CD14-positive monocyte (primary cell): ENCODE results near the gene ZNF324. TPM values are rescaled to one million over a fixed set of nuclear protein-coding genes. Genes with fewer than 3 reads are reported as not detected.

Experiments used
- DNase-seq, 3 donors: peaks; one replicate each; pipeline ENCODE4 v3.0.0-alpha.2; 2011 to 2022
- H2AFZ ChIP-seq: 2 replicates; pipeline ENCODE4 v1.6.0; 2012; ENCODE audit warnings: mild to moderate bottlenecking, low read depth, low read length, inconsistent platforms; ENCODE audit not compliant: insufficient read depth, poor library complexity, severe bottlenecking
- H3K27ac ChIP-seq, 2 donors: 1 replicate in 1 of 2; 2 replicates in 1 of 2; pipeline ENCODE4 v1.5.1; 2012 to 2013; ENCODE audit warnings: low read length in 2 of 2, control low read depth in 1 of 2, inconsistent platforms in 1 of 2, low read depth in 1 of 2, mild to moderate bottlenecking in 1 of 2
- H3K27me3 ChIP-seq, 2 donors: one replicate each; pipeline versions ENCODE4 v1.6.0 to v1.6.1; 2011 to 2013; ENCODE audit warnings: low read length in 2 of 2; ENCODE audit not compliant: control insufficient read depth in 2 of 2, insufficient read depth in 2 of 2
- H3K36me3 ChIP-seq, 2 donors: replicated peaks in 1 of 2; 1 replicate in 1 of 2; 2 replicates in 1 of 2; pipeline versions ENCODE4 v1.5.1 to v1.6.1; 2012 to 2013; ENCODE audit warnings: low read length in 2 of 2, control low read depth in 1 of 2, inconsistent platforms in 1 of 2, mild to moderate bottlenecking in 1 of 2; ENCODE audit not compliant: insufficient read depth in 2 of 2, control insufficient read depth in 1 of 2
- H3K4me1 ChIP-seq, 2 donors: 1 replicate in 1 of 2; 2 replicates in 1 of 2; pipeline versions ENCODE4 v1.5.1 to v1.6.1; 2012 to 2013; ENCODE audit warnings: low read length in 2 of 2, control low read depth in 1 of 2, inconsistent platforms in 1 of 2, mild to moderate bottlenecking in 1 of 2, moderate library complexity in 1 of 2; ENCODE audit not compliant: insufficient read depth in 2 of 2, control insufficient read depth in 1 of 2
- H3K4me2 ChIP-seq: replicated peaks from 2 replicates; pipeline ENCODE3; 2012; ENCODE audit warnings: low read length, moderate library complexity, mild to moderate bottlenecking; ENCODE audit not compliant: poor library complexity, severe bottlenecking; ENCODE audit errors: extremely low read depth
- H3K4me3 ChIP-seq, 3 experiments: fragments of 200-600 bp in 1 of 3; sonication (generic) in 1 of 3; replicated peaks in 1 of 3; 1 replicate in 2 of 3; 2 replicates in 1 of 3; pipeline ENCODE4 v1.5.1; 2011 to 2013; ENCODE audit warnings: low read length in 3 of 3, mild to moderate bottlenecking in 3 of 3, control low read depth in 2 of 3, low read depth in 2 of 3, inconsistent platforms in 1 of 3, moderate library complexity in 1 of 3
- H3K79me2 ChIP-seq: 2 replicates; pipeline ENCODE4 v1.6.0; 2012; ENCODE audit warnings: mild to moderate bottlenecking, control low read depth, inconsistent platforms, low read length, moderate library complexity; ENCODE audit not compliant: insufficient read depth
- H3K9ac ChIP-seq: 2 replicates; pipeline ENCODE4 v1.6.0; 2017; ENCODE audit warnings: low read length, mild to moderate bottlenecking; ENCODE audit not compliant: insufficient read depth, poor library complexity, severe bottlenecking
- H3K9me3 ChIP-seq, 2 donors: replicated peaks in 1 of 2; 1 replicate in 1 of 2; 2 replicates in 1 of 2; pipeline versions ENCODE4 v1.5.1 to v1.6.1; 2012 to 2013; ENCODE audit warnings: low read length in 2 of 2, control low read depth in 1 of 2; ENCODE audit not compliant: control insufficient read depth in 1 of 2, insufficient read depth in 1 of 2
- H4K20me1 ChIP-seq: 2 replicates; pipeline ENCODE4 v1.6.0; 2012; ENCODE audit warnings: mild to moderate bottlenecking, low read length, control low read depth, moderate library complexity; ENCODE audit not compliant: insufficient read depth
- H3K27ac Mint-ChIP-seq, 7 donors: one replicate each; pipeline ENCODE4 v1.8.0; 2020; ENCODE audit warnings: mild to moderate bottlenecking in 7 of 7, mixed read lengths in 7 of 7, moderate library complexity in 6 of 7, inconsistent platforms in 2 of 7
- H3K27me3 Mint-ChIP-seq, 3 donors: one replicate each; pipeline ENCODE4 v1.8.0; 2021 to 2022; ENCODE audit warnings: low read depth in 3 of 3, mild to moderate bottlenecking in 3 of 3, mixed read lengths in 3 of 3, moderate library complexity in 3 of 3, inconsistent platforms in 1 of 3
- H3K36me3 Mint-ChIP-seq, 2 donors: one replicate each; pipeline ENCODE4 v1.8.0; 2020; ENCODE audit warnings: mixed read lengths in 2 of 2, inconsistent platforms in 1 of 2, mild to moderate bottlenecking in 1 of 2
- H3K4me1 Mint-ChIP-seq: one replicate; pipeline ENCODE4 v1.8.0; 2020; ENCODE audit warnings: mild to moderate bottlenecking, mixed read lengths
- H3K4me3 Mint-ChIP-seq, 2 donors: one replicate each; pipeline ENCODE4 v1.8.0; 2020; ENCODE audit warnings: mild to moderate bottlenecking in 2 of 2, mixed read lengths in 2 of 2, moderate library complexity in 1 of 2
- H3K9me3 Mint-ChIP-seq, 7 donors: one replicate each; pipeline ENCODE4 v1.8.0; 2020 to 2022; ENCODE audit warnings: mixed read lengths in 7 of 7, mild to moderate bottlenecking in 6 of 7, moderate library complexity in 6 of 7, inconsistent platforms in 2 of 7
- WGBS: methylation state at CpG from one replicate; pipeline ENCODE4 v1.1.5; 2013; ENCODE audit warnings: missing lambda C conversion rate; ENCODE audit not compliant: insufficient coverage; 5-methylcytosine and 5-hydroxymethylcytosine counted together
- intact Hi-C, 2 donors: fragments of 100-400 bp; cut with micrococcal nuclease; formaldehyde crosslinking; loops; one replicate each; pipeline versions ENCODE4 v1.15.0 to v1.15.1; 2023
- polyA plus RNA-seq, 3 donors: library from polyadenylated mRNA; depleted of rRNA in 1 of 3; unstranded in 2 of 3; stranded (reverse) in 1 of 3; fragments of 300-500 nt in 2 of 3; fragments of >200 nt in 1 of 3; fragmentation: Illumina TruSeq in 2 of 3; gene quantifications; 1 replicate in 2 of 3; 2 replicates in 1 of 3; pipeline ENCODE4 v1.2.3, GENCODE V29; 2012 to 2021
- TF ChIP-seq, protein P1 (sequence below): fragments of 200-600 bp; IDR thresholded peaks from one replicate; pipeline ENCODE4 v1.8.0; 2022; ENCODE audit warnings: antibody characterized with exemption, mild to moderate bottlenecking

ZNF324 gene
- polyA plus RNA-seq, 3 donors, result 4.1 to 5.7 (median 5.3) TPM

DNA sequence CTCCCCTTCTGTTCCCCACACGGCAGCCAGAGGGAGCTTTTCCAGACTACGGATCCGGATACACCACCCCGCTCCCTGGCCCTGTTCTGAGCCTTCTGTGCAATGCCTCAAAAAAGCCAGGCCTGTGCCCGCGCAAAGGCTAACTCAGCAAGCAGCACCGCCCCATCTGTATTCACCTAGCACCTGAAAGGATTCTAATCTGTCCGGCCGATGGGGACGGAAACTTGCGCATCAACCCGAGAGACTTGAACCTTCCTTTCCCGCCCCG, 52.1 kb downstream of the ZNF324 start:
- Histone ChIP-seq H2AFZ (peak overlapping the region; percentile 96), H4K20me1 (peaks cover 40% of the 10 kb centered on the region), H3K36me3 (peaks cover 17 to 20% of the 10 kb centered on the region in 2 donors), H3K4me2 (peak overlapping the region; percentile 96), H3K4me3 (peak overlapping the region; percentile 57 to 90 (median 86)), H3K4me1 (peaks cover 34 to 36% of the 10 kb centered on the region in 2 donors), H3K9me3 (no peaks in the 10 kb centered on the region), H3K79me2 (peaks cover 44% of the 10 kb centered on the region), H3K9ac (peak overlapping the region; percentile 94), H3K27ac (peak overlapping the region; percentile 90 to 93), H3K27me3 (no peaks in the 10 kb centered on the region)
- intact Hi-C loops, result loop anchor here in 1 of 2 donors (2.0 kb wide), 2 partner anchors 18 to 54 kb away; partner anchors contain the start of gene MZF1
- WGBS, result 0% methylated on average over 14 of the region's 14 CpGs
- DNase-seq, result peak; percentile 34 to 59 (median 41)
- Mint-ChIP-seq H3K4me1 (peaks cover 41% of the 10 kb centered on the region), H3K27me3 (peaks cover 0 to 1% (median 0%) of the 10 kb centered on the region in 3 donors), H3K27ac (peak overlapping the region; percentile 95 to 99 (median 98)), H3K9me3 (peaks cover 0 to 3% (median 0%) of the 10 kb centered on the region in 7 donors), H3K4me3 (peak overlapping the region; percentile 92 to 93), H3K36me3 (peaks cover 19 to 26% of the 10 kb centered on the region in 2 donors)
- TF ChIP-seq, protein P1, sequence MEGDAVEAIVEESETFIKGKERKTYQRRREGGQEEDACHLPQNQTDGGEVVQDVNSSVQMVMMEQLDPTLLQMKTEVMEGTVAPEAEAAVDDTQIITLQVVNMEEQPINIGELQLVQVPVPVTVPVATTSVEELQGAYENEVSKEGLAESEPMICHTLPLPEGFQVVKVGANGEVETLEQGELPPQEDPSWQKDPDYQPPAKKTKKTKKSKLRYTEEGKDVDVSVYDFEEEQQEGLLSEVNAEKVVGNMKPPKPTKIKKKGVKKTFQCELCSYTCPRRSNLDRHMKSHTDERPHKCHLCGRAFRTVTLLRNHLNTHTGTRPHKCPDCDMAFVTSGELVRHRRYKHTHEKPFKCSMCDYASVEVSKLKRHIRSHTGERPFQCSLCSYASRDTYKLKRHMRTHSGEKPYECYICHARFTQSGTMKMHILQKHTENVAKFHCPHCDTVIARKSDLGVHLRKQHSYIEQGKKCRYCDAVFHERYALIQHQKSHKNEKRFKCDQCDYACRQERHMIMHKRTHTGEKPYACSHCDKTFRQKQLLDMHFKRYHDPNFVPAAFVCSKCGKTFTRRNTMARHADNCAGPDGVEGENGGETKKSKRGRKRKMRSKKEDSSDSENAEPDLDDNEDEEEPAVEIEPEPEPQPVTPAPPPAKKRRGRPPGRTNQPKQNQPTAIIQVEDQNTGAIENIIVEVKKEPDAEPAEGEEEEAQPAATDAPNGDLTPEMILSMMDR, result peak; percentile 56

GRCh38 chr19:58519355-58520256, 52.7 kb downstream of the ZNF324 start, which contains the start of gene ZBTB45:
Gene ZBTB45, minus strand, starts transcription at chr19:58519810. Its CDS starts 2,137 bp downstream, at chr19:58517673.
- Histone ChIP-seq H3K27me3 (no peaks in the 10 kb centered on the region), H3K36me3 (peaks cover 17 to 20% of the 10 kb centered on the region in 2 donors), H3K4me1 (peaks cover 30 to 31% of the 10 kb centered on the region in 2 donors), H4K20me1 (peaks cover 36% of the 10 kb centered on the region), H3K9me3 (no peaks in the 10 kb centered on the region), H2AFZ (peak within 1 kb of the TSS; percentile 96), H3K9ac (peak within 1 kb of the TSS; percentile 94), H3K27ac (peak within 1 kb of the TSS; percentile 90 to 93), H3K4me2 (peak within 1 kb of the TSS; percentile 96), H3K4me3 (peak within 1 kb of the TSS; percentile 57 to 90 (median 86)), H3K79me2 (peaks cover 40% of the 10 kb centered on the region)
- DNase-seq, result peak; percentile 93 to 94 (median 93)
- Mint-ChIP-seq H3K9me3 (peaks cover 0 to 3% (median 0%) of the 10 kb centered on the region in 7 donors), H3K4me1 (peaks cover 36% of the 10 kb centered on the region), H3K27ac (peak within 1 kb of the TSS; percentile 95 to 99 (median 98)), H3K36me3 (peaks cover 19 to 26% of the 10 kb centered on the region in 2 donors), H3K27me3 (peaks cover 0 to 1% (median 0%) of the 10 kb centered on the region in 3 donors), H3K4me3 (peak within 1 kb of the TSS; percentile 92 to 93)
- TF ChIP-seq, protein P1, result peak; percentile 79
- intact Hi-C loops, result loop anchor here in 1 of 2 donors (2.0 kb wide), 2 partner anchors 19 to 53 kb away; partner anchors contain the start of gene MZF1
- under 1% methylated on average over 77 of the region's 87 CpGs for WGBS
